Ovary (tissue), 3 donors: ENCODE results near the gene REELD1.

ENCODE experiments used
- POLR2A ChIP-seq: fragments of 450-650 bp; IDR thresholded peaks from one replicate; pipeline ENCODE4 v1.6.1; 2017; ENCODE audit warnings: antibody characterized with exemption, mild to moderate bottlenecking, moderate library complexity
- TF ChIP-seq, protein P1 (sequence below), 3 donors: fragments of 450-650 bp in 2 of 3; fragments of 200-600 bp in 1 of 3; IDR thresholded peaks; one replicate each; pipeline versions ENCODE4 v1.5.1 to v1.8.0; 2016 to 2022; ENCODE audit warnings: antibody characterized with exemption in 3 of 3, mild to moderate bottlenecking in 1 of 3
- donor health status: DM: no; HTN: no; CAD: no.

DNA sequence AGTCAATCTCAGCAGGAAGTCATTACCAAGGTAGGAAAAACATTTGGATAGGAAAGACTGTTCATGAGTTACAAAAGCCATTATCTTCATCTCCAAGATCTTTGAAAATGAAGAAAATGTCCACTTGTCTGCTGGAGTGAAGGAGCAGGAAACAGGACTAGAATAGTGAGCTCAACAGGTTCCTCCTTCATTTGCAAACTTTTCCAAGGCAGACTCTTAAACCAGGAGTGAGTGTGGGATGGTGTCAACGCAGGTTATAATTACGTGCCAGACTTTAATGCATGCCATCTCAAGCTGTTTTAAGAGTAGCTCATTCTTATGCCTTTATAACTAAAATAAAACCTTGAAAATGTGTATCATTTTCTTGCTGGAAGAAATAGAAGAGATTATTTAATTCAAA, 3.4 kb upstream of the REELD1 start:
- TF ChIP-seq, protein P1, sequence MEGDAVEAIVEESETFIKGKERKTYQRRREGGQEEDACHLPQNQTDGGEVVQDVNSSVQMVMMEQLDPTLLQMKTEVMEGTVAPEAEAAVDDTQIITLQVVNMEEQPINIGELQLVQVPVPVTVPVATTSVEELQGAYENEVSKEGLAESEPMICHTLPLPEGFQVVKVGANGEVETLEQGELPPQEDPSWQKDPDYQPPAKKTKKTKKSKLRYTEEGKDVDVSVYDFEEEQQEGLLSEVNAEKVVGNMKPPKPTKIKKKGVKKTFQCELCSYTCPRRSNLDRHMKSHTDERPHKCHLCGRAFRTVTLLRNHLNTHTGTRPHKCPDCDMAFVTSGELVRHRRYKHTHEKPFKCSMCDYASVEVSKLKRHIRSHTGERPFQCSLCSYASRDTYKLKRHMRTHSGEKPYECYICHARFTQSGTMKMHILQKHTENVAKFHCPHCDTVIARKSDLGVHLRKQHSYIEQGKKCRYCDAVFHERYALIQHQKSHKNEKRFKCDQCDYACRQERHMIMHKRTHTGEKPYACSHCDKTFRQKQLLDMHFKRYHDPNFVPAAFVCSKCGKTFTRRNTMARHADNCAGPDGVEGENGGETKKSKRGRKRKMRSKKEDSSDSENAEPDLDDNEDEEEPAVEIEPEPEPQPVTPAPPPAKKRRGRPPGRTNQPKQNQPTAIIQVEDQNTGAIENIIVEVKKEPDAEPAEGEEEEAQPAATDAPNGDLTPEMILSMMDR (IDR thresholded peaks at IDR 0.05), result no peak
- TF ChIP-seq POLR2A, result no peak
